AG04450 (cell line): Measurements from ENCODE around the gene ERFE. TPM values are rescaled to one million over a fixed set of nuclear protein-coding genes. Genes with fewer than 3 reads are reported as not detected.

Experiments used
- CTCF ChIA-PET: fragments of 300-600, 350-600 bp; formaldehyde crosslinking; extraction: SDS; loops from one replicate; lab custom pipeline; 2022; ENCODE audit warnings: antibody characterized with exemption, inconsistent platforms; lab: Charles Lee
- POLR2A ChIA-PET: fragments of 350-600 bp; formaldehyde crosslinking; extraction: SDS; loops from one replicate; lab custom pipeline; 2021; ENCODE audit warnings: antibody characterized with exemption, inconsistent platforms; lab: Yijun Ruan, JAX
- DNase-seq: peaks from one replicate; pipeline ENCODE4 v3.0.0-alpha.2; 2011; ENCODE audit warnings: low read depth, low spot score
- H3K27ac ChIP-seq: one replicate; pipeline ENCODE4 v1.5.1; 2012; ENCODE audit warnings: low read depth, low read length, control low read depth
- H3K27me3 ChIP-seq: one replicate; pipeline ENCODE4 v1.6.0; 2012; ENCODE audit warnings: low read length; ENCODE audit not compliant: control insufficient read depth, insufficient read depth
- H3K4me3 ChIP-seq: 2 replicates; pipeline ENCODE4 v1.5.1; 2011; ENCODE audit warnings: mild to moderate bottlenecking, low read depth, low read length, control low read depth
- H3K9me3 ChIP-seq: 2 replicates; pipeline ENCODE4 v1.5.1; 2012; ENCODE audit warnings: low read length; ENCODE audit not compliant: control insufficient read depth, insufficient read depth
- polyA plus RNA-seq: library from polyadenylated mRNA; depleted of rRNA; stranded (reverse); fragments of >200 nt; gene quantifications from 2 replicates; pipeline ENCODE4 v1.2.3, GENCODE V29; 2011
- TF ChIP-seq, protein P1 (sequence below): IDR thresholded peaks from 2 replicates; pipeline ENCODE4 v1.5.1; 2011; ENCODE audit warnings: low read depth, low read length, control low read depth, inconsistent platforms

ERFE gene
- polyA plus RNA-seq, 1 experiment, result 2.4 TPM

DNA sequence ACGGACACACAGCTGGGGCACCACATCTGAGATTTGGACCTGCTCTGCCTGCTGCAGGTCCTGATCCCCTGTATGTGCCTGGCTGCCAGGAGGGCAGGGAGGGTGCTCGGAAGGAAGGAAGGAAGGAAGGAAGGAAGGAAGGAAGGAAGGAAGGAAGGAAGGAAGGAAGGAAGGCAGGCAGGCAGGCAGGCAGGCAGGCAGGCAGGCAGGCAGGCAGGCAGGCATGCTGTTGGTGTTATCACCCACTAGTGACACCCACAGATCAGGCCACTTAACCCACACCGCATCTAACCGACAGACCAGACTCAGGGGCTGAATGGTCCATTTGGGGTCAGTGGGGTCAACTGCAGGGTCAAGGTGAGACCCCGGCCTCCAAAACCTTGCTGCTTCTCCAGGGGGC, 14.5 kb upstream of the ERFE start:
- no peak for DNase-seq
- Histone ChIP-seq H3K9me3 (peaks cover 7% of the 10 kb centered on the region; the same call in 1 of the 2 replicates), H3K27me3 (no peaks in the 10 kb centered on the region), H3K4me3 (no peak overlapping the region), H3K27ac (no peak overlapping the region)
- ChIA-PET CTCF (no interaction called here), POLR2A (no interaction called here)
- TF ChIP-seq, protein P1, sequence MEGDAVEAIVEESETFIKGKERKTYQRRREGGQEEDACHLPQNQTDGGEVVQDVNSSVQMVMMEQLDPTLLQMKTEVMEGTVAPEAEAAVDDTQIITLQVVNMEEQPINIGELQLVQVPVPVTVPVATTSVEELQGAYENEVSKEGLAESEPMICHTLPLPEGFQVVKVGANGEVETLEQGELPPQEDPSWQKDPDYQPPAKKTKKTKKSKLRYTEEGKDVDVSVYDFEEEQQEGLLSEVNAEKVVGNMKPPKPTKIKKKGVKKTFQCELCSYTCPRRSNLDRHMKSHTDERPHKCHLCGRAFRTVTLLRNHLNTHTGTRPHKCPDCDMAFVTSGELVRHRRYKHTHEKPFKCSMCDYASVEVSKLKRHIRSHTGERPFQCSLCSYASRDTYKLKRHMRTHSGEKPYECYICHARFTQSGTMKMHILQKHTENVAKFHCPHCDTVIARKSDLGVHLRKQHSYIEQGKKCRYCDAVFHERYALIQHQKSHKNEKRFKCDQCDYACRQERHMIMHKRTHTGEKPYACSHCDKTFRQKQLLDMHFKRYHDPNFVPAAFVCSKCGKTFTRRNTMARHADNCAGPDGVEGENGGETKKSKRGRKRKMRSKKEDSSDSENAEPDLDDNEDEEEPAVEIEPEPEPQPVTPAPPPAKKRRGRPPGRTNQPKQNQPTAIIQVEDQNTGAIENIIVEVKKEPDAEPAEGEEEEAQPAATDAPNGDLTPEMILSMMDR, result no peak

DNA sequence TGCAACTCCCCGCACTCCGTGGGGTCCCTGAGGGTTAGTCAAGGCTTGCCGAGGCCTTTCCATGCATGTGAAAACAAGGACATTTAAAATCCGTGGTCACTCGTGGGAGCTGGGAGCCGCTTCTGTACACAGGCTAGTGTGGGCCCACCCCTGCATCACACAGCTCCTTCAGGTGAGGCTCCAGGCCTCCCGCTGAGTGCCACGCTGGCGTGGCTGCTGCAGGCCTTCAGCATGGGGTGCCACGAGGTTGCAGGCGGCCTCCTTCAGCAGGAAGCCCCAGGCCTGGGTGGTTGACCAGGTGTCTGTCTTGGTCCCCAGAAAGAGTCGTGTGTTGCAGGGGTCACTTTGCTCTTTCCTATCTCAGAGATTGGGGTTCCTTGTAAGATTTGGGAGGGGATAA, 13.7 kb upstream of the ERFE start:
- no peak for DNase-seq
- CTCF ChIA-PET, result interaction anchor here (0.5 kb wide), 1 partner anchor 239 kb away, joined by 8 read pairs; no protein-coding TSS in a partner anchor

DNA sequence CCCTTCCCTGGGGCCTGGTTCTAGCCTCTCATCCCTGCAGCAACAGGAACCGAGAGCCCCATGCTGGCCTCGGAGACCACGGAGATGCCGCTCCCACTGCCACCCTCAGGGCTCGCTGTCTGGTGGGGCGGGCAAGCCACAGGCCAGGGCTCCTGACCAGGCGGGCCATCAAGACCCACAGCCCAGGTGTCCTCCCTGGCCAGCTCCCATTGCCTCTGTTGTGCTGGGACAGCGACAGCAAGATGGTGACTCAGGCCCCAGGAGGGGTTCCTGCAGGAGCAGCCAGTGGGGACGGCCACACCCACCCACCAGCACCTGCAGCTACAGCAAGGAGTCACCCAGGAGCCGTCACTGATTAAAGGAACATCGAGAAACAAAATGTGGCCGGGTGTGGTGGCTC, 12.9 kb upstream of the ERFE start:
- ChIA-PET POLR2A (no interaction called here), CTCF (no interaction called here)
- Histone ChIP-seq H3K9me3 (peaks cover 7% of the 10 kb centered on the region; the same call in 1 of the 2 replicates), H3K27me3 (no peaks in the 10 kb centered on the region), H3K4me3 (no peak overlapping the region), H3K27ac (no peak overlapping the region)
- TF ChIP-seq, protein P1, result no peak
- DNase-seq, result no peak

More for the DNA sequence above, 13.7 kb upstream of the ERFE start:
- TF ChIP-seq, protein P1, result no peak
- Histone ChIP-seq H3K27me3 (no peaks in the 10 kb centered on the region), H3K27ac (no peak overlapping the region), H3K9me3 (peaks cover 7% of the 10 kb centered on the region; the same call in 1 of the 2 replicates), H3K4me3 (no peak overlapping the region)
- POLR2A ChIA-PET, result no interaction called here

DNA sequence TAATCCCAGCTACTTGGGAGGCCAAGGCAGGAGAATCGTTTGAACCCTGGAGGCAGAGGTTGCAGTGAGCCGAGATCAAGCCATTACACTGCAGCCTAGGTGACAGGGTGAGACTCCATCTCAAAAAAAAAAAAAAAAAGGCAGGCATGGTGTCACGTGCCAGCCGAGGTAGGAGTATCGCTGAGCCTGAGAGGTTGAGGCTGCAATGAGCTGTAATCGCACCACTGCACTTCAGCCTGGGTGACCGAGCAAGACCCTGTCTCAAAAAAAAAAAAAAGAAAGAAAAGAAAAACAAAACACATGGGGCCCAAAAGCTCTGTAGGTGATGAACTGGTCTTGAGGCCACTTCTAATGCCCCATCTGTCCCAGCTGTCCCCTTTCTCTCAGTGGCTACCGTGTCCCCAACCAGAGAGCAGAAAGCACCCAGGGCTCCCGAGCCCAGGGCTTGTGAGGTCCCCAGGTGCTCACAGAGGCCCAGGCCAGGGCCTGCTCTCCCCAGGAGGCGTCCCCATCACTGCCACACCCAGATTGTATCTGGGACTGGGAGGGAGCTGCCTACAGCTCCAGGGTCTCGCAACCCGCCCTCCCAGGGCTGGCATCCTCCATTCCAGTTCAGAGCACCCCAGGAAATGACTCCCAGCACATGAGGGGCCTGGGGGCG, 11.8 kb upstream of the ERFE start:
- no peak overlapping the region for H3K4me3 ChIP-seq
- DNase-seq, result no peak
- no peaks in the 10 kb centered on the region for H3K27me3 ChIP-seq
- TF ChIP-seq, protein P1, result no peak
- peaks cover 7% of the 10 kb centered on the region; the same call in 1 of the 2 replicates for H3K9me3 ChIP-seq
- POLR2A ChIA-PET, result interaction anchor here (0.7 kb wide), 1 partner anchor 8 kb away, joined by 3 read pairs; no protein-coding TSS in a partner anchor
- H3K27ac ChIP-seq, result no peak overlapping the region
- CTCF ChIA-PET, result interaction anchor here (1.4 kb wide), 1 partner anchor 20 kb away, joined by 7 read pairs; no protein-coding TSS in a partner anchor

DNA sequence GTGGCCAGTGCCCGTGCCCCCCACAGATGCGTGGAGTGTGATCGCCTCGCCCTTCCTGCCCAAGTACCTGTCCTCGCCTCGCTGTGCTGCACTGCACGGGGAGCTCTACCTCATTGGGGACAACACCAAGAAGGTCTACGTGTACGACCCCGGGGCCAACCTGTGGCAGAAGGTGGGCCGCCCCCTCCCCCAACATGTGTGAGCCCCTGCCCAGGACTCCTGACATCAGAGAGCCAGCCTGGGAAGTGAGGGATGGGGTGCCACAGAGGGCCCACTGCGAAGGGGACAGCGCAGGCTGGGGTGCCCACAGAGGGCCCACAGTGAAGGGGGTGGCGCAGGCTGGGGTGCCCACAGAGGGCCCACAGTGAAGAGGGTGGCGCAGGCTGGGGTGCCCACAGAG, 9.8 kb upstream of the ERFE start:
- POLR2A ChIA-PET, result no interaction called here
- DNase-seq, result no peak
- Histone ChIP-seq H3K27me3 (no peaks in the 10 kb centered on the region), H3K9me3 (peaks cover 16% of the 10 kb centered on the region), H3K27ac (no peak overlapping the region), H3K4me3 (no peak overlapping the region)
- CTCF ChIA-PET, result no interaction called here
- TF ChIP-seq, protein P1, result no peak
